Osteoblast (primary cell): ENCODE measurements around the gene CD44. TPM values are rescaled to one million over a fixed set of nuclear protein-coding genes. Genes with fewer than 3 reads are reported as not detected.

Experiments used
- DNase-seq: peaks from one replicate; pipeline ENCODE4 v3.0.0; 2011; ENCODE audit warnings: low spot score, mixed read lengths; ENCODE audit not compliant: insufficient read length; ENCODE audit errors: missing footprints
- H2AFZ ChIP-seq: 2 replicates; pipeline ENCODE4 v1.6.0; 2011; ENCODE audit warnings: mild to moderate bottlenecking, low read length
- H3K27ac ChIP-seq: 2 replicates; pipeline ENCODE4 v1.5.1; 2011; ENCODE audit warnings: mild to moderate bottlenecking, low read depth, low read length, moderate library complexity
- H3K27me3 ChIP-seq: 2 replicates; pipeline ENCODE4 v1.6.0; 2012; ENCODE audit warnings: mild to moderate bottlenecking, control low read depth, inconsistent platforms, low read length, moderate library complexity; ENCODE audit not compliant: insufficient read depth
- H3K36me3 ChIP-seq: 2 replicates; pipeline ENCODE4 v1.5.1; 2011; ENCODE audit warnings: mild to moderate bottlenecking, low read length, control low read depth, moderate library complexity; ENCODE audit not compliant: insufficient read depth
- H3K4me1 ChIP-seq: 2 replicates; pipeline ENCODE4 v1.5.1; 2011; ENCODE audit warnings: mild to moderate bottlenecking, low read length, control low read depth, moderate library complexity; ENCODE audit not compliant: insufficient read depth
- H3K4me2 ChIP-seq: 2 replicates; pipeline ENCODE4 v1.6.0; 2011; ENCODE audit warnings: mild to moderate bottlenecking, low read length; ENCODE audit not compliant: insufficient read depth
- H3K4me3 ChIP-seq: fragments of 200-600 bp; sonication (generic); 3 replicates; pipeline ENCODE4 v1.5.1; 2012; ENCODE audit warnings: mild to moderate bottlenecking, low read length, inconsistent platforms; ENCODE audit not compliant: insufficient read depth
- H3K79me2 ChIP-seq: 2 replicates; pipeline ENCODE4 v1.6.0; 2012; ENCODE audit warnings: mild to moderate bottlenecking, low read length, control low read depth, inconsistent platforms; ENCODE audit not compliant: insufficient read depth
- H3K9me3 ChIP-seq: 2 replicates; pipeline ENCODE4 v1.5.1; 2011; ENCODE audit warnings: low read depth, low read length, control low read depth
- H4K20me1 ChIP-seq: 2 replicates; pipeline ENCODE4 v1.6.0; 2012; ENCODE audit warnings: mild to moderate bottlenecking, low read length, control low read depth; ENCODE audit not compliant: insufficient read depth
- CTCF ChIP-seq: IDR thresholded peaks from 2 replicates; pipeline ENCODE4 v1.5.1; 2011; ENCODE audit warnings: mild to moderate bottlenecking, low read depth, low read length, moderate library complexity; ENCODE audit errors: extremely low read depth
- total RNA-seq: library from RNA; depleted of rRNA; stranded (reverse); fragments of >200 nt; gene quantifications from 2 replicates; pipeline ENCODE4 v1.2.3, GENCODE V29; 2012

CD44 gene
- total RNA-seq, 1 donor, result 238 TPM

GRCh38 chr11:35154952-35155351 lies 16.0 kb downstream of the CD44 start:
- Histone ChIP-seq H3K4me2 (no peak overlapping the region), H2AFZ (no peak overlapping the region), H3K9me3 (no peaks in the 10 kb centered on the region), H3K4me3 (no peak overlapping the region), H3K36me3 (peaks cover 48% of the 10 kb centered on the region), H3K27ac (no peak overlapping the region), H4K20me1 (peaks cover 78% of the 10 kb centered on the region), H3K79me2 (peaks cover 100% of the 10 kb centered on the region), H3K4me1 (peaks cover 62% of the 10 kb centered on the region), H3K27me3 (no peaks in the 10 kb centered on the region)
- TF ChIP-seq CTCF, result no peak
- DNase-seq, result no peak

GRCh38 chr11:35155677-35156076 lies 16.7 kb downstream of the CD44 start:
- Histone ChIP-seq H4K20me1 (peaks cover 71% of the 10 kb centered on the region), H3K27me3 (no peaks in the 10 kb centered on the region), H3K4me1 (peaks cover 63% of the 10 kb centered on the region), H3K4me2 (no peak overlapping the region), H3K4me3 (no peak overlapping the region), H3K9me3 (no peaks in the 10 kb centered on the region), H3K36me3 (peaks cover 43% of the 10 kb centered on the region), H3K27ac (no peak overlapping the region), H2AFZ (no peak overlapping the region), H3K79me2 (peaks cover 100% of the 10 kb centered on the region)
- DNase-seq, result no peak
- no peak for TF ChIP-seq CTCF

GRCh38 chr11:35157814-35158700 lies 19.1 kb downstream of the CD44 start:
- Histone ChIP-seq H3K27ac (peak overlapping the region; percentile 42), H3K4me1 (peaks cover 68% of the 10 kb centered on the region), H3K79me2 (peaks cover 100% of the 10 kb centered on the region), H4K20me1 (peaks cover 59% of the 10 kb centered on the region), H2AFZ (no peak overlapping the region), H3K36me3 (peaks cover 33% of the 10 kb centered on the region), H3K27me3 (no peaks in the 10 kb centered on the region), H3K4me3 (no peak overlapping the region), H3K9me3 (no peaks in the 10 kb centered on the region), H3K4me2 (peak overlapping the region; percentile 4)
- TF ChIP-seq CTCF, result no peak
- DNase-seq, result no peak

- Histone ChIP-seq H3K4me1 (peaks cover 77% of the 10 kb centered on the region), H3K4me3 (no peak overlapping the region), H3K27me3 (no peaks in the 10 kb centered on the region), H3K36me3 (peaks cover 34% of the 10 kb centered on the region), H3K4me2 (peak overlapping the region; percentile 4), H3K79me2 (peaks cover 100% of the 10 kb centered on the region), H3K27ac (peak overlapping the region; percentile 42), H2AFZ (peak overlapping the region; percentile 17), H3K9me3 (no peaks in the 10 kb centered on the region), H4K20me1 (peaks cover 54% of the 10 kb centered on the region)
- DNase-seq, result peak; percentile 2
- TF ChIP-seq CTCF, result no peak
Observed at GRCh38 chr11:35158701-35159510, 19.9 kb downstream of the CD44 start.
